ENCODE results near the gene ETS1. TPM values are rescaled to one million over a fixed set of nuclear protein-coding genes. Genes with fewer than 3 reads are reported as not detected.

Gene ETS1
- total RNA-seq, 1 donor from 2014 or later: 62.7 TPM

- peak; percentile 96 for DNase-seq (ENCODE audit: low read depth)
- FAIRE-seq: no peak
- TF ChIP-seq CTCF (IDR thresholded peaks at IDR 0.05; ENCODE audit: insufficient read depth, low read length, severe bottlenecking): no peak
- Histone ChIP-seq H3K4me3 (ENCODE audit: low read depth, low read length) (no peak overlapping the region), H3K27me3 (ENCODE audit: control insufficient read depth, insufficient read depth, low read length) (no peaks in the 10 kb centered on the region), H3K36me3 (ENCODE audit: control insufficient read depth, insufficient read depth, low read length) (no peaks in the 10 kb centered on the region)
These were observed 4.6 kb downstream of the ETS1 start for GRCh38 chr11:128582496-128583366.

GRCh38 chr11:128581561-128582272, 5.6 kb downstream of the ETS1 start:
- no peaks in the 10 kb centered on the region for H3K27me3 ChIP-seq (ENCODE audit: control insufficient read depth, insufficient read depth, low read length)
- FAIRE-seq: no peak
- no peak for DNase-seq (ENCODE audit: low read depth)

GRCh38 chr11:128580612-128581011, 6.7 kb downstream of the ETS1 start:
- no peaks in the 10 kb centered on the region for H3K36me3 ChIP-seq (ENCODE audit: control insufficient read depth, insufficient read depth, low read length)
- FAIRE-seq (no peak), DNase-seq (ENCODE audit: low read depth) (peak; percentile 36)
- H3K27me3 ChIP-seq (ENCODE audit: control insufficient read depth, insufficient read depth, low read length): no peaks in the 10 kb centered on the region
- no peak overlapping the region for H3K4me3 ChIP-seq (ENCODE audit: low read depth, low read length)
- TF ChIP-seq CTCF (IDR thresholded peaks at IDR 0.05; ENCODE audit: insufficient read depth, low read length, severe bottlenecking): no peak

More at GRCh38 chr11:128581561-128582272, 5.6 kb downstream of the ETS1 start:
- TF ChIP-seq CTCF (IDR thresholded peaks at IDR 0.05; ENCODE audit: insufficient read depth, low read length, severe bottlenecking): no peak
- Histone ChIP-seq H3K4me3 (ENCODE audit: low read depth, low read length) (no peak overlapping the region), H3K36me3 (ENCODE audit: control insufficient read depth, insufficient read depth, low read length) (no peaks in the 10 kb centered on the region)

- no peaks in the 10 kb centered on the region for H3K36me3 ChIP-seq (ENCODE audit: control insufficient read depth, insufficient read depth, low read length)
- TF ChIP-seq CTCF (IDR thresholded peaks at IDR 0.05; ENCODE audit: insufficient read depth, low read length, severe bottlenecking): no peak
- FAIRE-seq (no peak), DNase-seq (ENCODE audit: low read depth) (peak; percentile 85)
- H3K4me3 ChIP-seq (ENCODE audit: low read depth, low read length): no peak overlapping the region
- no peaks in the 10 kb centered on the region for H3K27me3 ChIP-seq (ENCODE audit: control insufficient read depth, insufficient read depth, low read length)
These were observed 7.4 kb downstream of the ETS1 start for GRCh38 chr11:128579798-128580504.

GRCh38 chr11:128576555-128576954, 10.8 kb downstream of the ETS1 start:
- DNase-seq (ENCODE audit: low read depth): no peak
- no peak for TF ChIP-seq CTCF (IDR thresholded peaks at IDR 0.05; ENCODE audit: insufficient read depth, low read length, severe bottlenecking)
- Histone ChIP-seq H3K4me3 (ENCODE audit: low read depth, low read length) (no peak overlapping the region), H3K36me3 (ENCODE audit: control insufficient read depth, insufficient read depth, low read length) (no peaks in the 10 kb centered on the region), H3K27me3 (ENCODE audit: control insufficient read depth, insufficient read depth, low read length) (no peaks in the 10 kb centered on the region)
- no peak for FAIRE-seq

All from bronchial epithelial cell (primary cell).